Fibroblast of the aortic adventitia (primary cell): Measurements from ENCODE around the gene SMYD2. TPM values are rescaled to one million over a fixed set of nuclear protein-coding genes. Genes with fewer than 3 reads are reported as not detected.

Experiments
- DNase-seq: peaks from one replicate; pipeline ENCODE4 v3.0.0-alpha.2; 2010; ENCODE audit warnings: low read depth
- H3K4me3 ChIP-seq: 2 replicates; pipeline ENCODE4 v1.5.1; 2011; ENCODE audit warnings: low read depth, mild to moderate bottlenecking, control low read depth, low read length, moderate library complexity
- total RNA-seq: library from RNA; depleted of rRNA; stranded (reverse); fragments of >200 nt; gene quantifications from 2 replicates; pipeline ENCODE4 v1.2.3, GENCODE V29; 2012; ENCODE audit warnings: low replicate concordance
- TF ChIP-seq, protein P1 (sequence below): IDR thresholded peaks from 2 replicates; pipeline ENCODE4 v1.5.1; 2011; ENCODE audit warnings: mild to moderate bottlenecking, low read length, control low read depth, inconsistent platforms; ENCODE audit not compliant: insufficient read depth

The SMYD2 gene
- total RNA-seq, 1 donor, result 26.9 TPM

DNA sequence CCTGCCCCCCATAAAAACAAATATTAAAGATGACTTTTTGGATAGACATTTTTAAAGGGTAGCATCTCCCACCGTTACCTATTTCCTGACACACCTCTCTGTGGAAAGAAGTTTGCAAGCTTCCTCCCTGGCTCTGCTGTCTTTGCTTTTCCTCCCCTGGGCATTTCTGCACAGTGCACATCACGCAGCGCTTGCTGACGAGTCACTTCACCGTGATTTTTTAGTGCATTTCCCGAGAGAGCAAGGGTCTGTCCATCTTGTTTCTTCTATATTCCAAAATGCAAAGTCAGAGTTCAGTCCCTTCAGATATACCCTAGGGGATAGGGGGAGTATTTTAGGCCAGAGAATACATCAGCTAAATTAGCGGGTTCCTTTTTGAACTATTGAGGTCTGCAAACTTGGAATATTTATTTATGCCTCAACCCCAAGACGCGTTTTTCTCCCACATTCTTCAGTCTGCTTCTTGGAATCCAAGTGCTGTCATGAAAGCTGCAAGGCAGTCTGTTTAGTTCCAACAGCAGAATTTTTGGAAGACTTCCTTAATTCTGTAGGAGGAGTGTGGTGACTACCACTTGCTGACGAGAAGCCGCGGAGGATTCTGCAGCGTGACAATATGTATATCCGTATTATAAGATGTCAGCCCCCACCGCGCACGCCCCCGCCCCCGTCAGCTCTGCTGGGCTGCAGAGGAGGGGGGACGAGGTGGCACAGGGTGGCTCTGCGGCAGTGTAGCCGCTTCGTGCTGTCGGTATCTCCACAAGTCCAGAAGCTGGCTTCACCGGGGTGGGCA lies 22.4 kb downstream of the SMYD2 start:
- H3K4me3 ChIP-seq, result peak overlapping the region; percentile 56
- TF ChIP-seq, protein P1, sequence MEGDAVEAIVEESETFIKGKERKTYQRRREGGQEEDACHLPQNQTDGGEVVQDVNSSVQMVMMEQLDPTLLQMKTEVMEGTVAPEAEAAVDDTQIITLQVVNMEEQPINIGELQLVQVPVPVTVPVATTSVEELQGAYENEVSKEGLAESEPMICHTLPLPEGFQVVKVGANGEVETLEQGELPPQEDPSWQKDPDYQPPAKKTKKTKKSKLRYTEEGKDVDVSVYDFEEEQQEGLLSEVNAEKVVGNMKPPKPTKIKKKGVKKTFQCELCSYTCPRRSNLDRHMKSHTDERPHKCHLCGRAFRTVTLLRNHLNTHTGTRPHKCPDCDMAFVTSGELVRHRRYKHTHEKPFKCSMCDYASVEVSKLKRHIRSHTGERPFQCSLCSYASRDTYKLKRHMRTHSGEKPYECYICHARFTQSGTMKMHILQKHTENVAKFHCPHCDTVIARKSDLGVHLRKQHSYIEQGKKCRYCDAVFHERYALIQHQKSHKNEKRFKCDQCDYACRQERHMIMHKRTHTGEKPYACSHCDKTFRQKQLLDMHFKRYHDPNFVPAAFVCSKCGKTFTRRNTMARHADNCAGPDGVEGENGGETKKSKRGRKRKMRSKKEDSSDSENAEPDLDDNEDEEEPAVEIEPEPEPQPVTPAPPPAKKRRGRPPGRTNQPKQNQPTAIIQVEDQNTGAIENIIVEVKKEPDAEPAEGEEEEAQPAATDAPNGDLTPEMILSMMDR, result no peak
- DNase-seq, result peak; percentile 58

DNA sequence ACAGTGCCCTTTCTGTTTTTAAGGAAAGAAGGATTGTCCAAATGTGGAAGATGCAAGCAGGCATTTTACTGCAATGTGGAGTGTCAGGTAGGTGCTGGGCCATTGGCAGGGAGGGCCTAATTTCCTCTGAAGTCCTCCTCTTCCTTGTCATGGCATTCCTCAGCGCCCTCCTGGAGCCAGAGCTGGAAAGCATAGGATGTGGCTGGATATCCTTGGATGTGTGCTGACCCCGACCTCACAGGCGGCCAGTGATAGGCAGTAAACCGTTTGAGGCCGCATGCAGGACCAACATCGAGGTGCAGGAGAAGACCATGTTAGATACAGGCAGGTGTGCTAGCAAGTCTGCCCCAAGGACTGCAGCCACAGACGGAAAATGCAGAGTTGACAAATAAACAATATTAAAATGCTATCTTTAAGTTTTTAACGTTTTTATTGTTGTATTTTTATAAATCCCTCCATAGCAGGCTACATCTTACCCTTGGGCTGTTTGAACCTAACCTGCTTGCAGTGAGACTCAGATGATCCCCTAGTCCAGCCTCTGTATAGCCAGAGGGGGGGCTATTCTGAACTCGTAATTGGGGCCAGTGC lies 24.3 kb downstream of the SMYD2 start:
- TF ChIP-seq, protein P1, result no peak
- no peak overlapping the region for H3K4me3 ChIP-seq
- DNase-seq, result no peak

DNA sequence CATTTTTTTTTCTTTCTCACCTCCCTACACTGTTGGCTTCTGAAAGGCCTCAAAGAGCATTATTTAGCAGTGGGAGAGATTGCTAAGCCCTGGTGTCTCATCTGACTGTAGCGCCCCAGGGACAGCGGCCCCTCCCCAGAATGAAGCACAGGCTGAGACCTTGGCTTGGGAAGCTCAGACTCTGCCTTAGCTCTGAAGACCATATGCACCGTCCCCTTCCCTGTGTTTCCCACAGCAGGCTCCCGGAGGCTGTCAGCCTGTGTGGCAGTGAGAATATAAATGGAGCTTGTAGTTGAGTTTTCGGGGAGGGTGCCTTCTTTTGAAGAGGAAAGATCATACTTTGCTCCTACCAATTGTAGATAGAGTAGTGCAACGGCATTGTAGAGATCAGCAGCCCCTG lies 25.3 kb downstream of the SMYD2 start:
- TF ChIP-seq, protein P1, result no peak
- DNase-seq, result no peak
- no peak overlapping the region for H3K4me3 ChIP-seq

DNA sequence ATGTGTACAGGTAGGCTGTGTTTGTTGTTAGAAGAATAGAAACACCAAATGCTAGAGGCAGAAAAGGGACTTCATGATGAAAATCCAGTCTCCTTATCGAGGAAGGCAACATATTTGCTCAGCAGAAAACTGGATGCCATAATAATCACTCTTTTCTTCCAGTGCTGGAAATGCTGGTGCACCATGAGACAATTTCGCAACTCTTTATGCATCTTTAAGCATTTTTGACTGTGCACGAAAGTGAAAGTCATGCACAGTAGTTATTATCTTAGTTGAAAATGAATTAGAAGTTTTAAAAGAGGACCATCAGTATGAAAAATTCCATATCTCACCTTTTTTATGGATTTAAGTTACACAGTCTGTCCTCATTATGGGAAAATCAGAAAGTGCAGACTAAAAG lies 29.1 kb downstream of the SMYD2 start:
- H3K4me3 ChIP-seq, result no peak overlapping the region
- TF ChIP-seq, protein P1, result no peak
- DNase-seq, result peak; percentile 33

DNA sequence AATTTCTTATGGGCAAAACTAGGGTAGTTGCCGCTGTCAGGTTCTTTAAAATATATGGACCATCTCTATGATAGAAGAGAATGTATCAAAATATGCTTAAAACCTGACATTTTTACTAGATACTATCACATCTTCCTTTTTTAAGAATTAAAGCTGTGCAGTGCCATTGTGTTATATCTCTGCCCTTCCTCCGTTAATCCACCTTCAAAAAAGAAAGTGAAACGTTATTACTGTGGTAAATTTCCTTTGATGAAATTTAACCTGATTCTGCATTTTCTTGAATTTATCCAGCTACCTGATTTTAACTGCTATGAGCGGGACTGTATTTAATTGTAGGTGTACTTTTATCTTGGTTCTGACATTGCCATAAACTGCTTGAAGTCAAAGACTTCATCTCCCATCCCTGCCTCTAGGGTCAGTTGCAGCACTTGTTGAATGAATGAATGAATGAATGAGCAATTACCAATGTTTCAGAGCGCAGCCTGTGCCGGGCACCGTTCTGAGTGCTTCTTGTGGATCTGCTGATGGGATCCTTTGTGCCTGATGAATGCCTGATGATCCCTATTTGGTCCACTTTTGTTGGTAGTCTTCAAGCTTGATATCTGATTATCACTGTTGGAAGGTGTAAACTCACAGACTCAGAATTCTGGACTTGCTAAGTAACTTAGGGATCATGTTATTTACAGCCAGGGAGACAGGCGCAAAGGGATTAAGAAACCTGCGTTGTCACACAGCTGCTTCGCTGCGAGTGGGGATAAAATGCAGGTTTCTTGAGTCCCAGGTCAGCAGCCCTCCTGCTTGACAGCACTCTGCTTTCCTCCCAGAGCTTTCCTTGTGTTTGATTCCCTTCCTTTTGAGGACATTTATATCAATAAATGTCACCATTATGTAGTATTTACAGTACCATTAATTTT lies 30.1 kb downstream of the SMYD2 start:
- H3K4me3 ChIP-seq, result no peak overlapping the region
- TF ChIP-seq, protein P1, result no peak
- no peak for DNase-seq

DNA sequence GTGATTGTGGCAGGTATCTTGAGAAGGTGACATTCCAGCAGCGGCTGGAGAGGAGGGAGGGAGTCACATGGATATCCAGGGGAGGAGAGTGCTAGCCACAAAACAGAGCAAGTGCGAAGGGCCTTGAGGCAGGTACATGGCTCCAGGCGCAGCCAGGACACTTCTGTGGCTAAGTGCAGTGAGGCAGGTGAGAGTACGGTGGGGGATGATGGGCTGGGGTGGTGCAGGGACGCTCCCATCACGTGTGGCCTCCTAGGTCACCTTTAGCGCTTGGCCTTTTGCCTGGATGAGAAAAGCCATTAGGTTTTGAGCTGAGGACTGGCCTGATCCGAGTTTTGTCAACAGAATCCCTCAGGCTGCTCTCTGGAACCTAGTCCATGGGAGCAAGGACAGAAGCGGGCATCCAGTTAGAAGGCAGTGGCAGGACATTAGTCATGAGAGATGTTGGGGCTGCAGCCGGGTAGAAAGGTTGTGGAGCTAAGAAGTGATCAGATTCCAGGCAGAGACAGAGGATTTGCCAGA lies 31.6 kb downstream of the SMYD2 start:
- no peak overlapping the region for H3K4me3 ChIP-seq
- DNase-seq, result no peak
- TF ChIP-seq, protein P1, result no peak
